GM19455 (cell line): Measurements from ENCODE around the gene C11orf65.
"Not testable (repeated sequence)": the region's sequence is repeated elsewhere in the genome, so short reads cannot be mapped to it uniquely, and the experiment has no call there.

ENCODE experiments used
- ATAC-seq: cut with Tn5 transposase; IDR thresholded peaks from one replicate; pipeline ENCODE4 v1.9.1; 2021; ENCODE audit not compliant: unreplicated experiment

Gene C11orf65

DNA sequence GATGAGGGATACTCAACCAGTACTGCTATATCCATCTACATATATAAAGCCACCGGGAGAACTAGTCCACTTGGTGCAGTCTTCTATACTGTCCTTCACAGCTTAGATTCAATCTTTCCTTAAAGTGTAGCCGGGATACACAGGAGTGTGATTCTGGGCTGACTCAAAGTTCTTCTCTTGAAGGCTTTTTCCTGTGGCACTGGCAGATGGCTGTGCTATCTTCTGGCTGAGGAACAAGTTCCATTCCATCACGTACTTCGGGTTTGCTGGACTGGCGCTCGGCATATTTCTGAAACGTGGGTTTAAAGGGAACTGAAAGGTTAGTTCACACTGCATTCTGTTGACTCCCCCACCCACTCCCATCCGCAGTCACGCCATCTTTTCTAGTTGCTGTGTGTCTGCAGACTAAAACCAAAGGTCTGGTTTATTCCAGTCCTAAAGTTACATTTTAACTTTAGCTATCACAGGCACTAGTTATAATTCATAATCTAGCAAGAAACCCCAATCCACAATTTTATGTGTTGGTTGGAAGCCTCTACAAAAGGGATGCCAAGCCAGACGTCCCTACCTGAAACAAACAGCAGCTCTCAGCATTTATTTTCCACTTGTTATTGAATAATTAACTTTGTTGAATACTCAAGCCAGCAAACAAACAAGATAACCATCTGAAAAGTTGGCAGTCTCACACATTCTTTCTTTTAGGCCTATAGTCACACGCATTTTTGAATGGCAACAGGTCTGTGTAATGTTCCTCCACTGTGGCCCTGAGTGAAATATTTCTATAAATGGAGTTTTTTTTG is 7.5 kb upstream of the C11orf65 start:
- no peak for ATAC-seq

GRCh38 chr11:108472681-108473080 is 5.4 kb upstream of the C11orf65 start:
- no peak for ATAC-seq

DNA sequence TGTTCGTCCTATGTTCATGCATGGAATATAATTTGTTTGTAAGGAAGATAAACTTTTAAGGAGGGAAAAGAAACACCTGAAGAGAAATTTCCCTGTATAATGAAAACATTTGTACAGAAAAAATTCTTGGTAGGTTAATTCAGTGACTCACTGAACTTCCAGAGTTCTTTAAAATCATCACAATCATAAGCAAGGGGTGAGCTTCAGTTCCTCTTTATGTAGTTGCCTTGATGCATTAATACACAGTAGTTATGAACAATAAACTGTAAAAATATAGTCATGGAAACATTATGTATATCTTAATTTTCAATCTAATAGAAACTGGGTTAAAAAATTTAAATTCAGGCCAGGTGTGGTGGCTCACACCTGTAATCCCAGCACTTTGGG is 1.1 kb upstream of the C11orf65 start:
- ATAC-seq = no peak

DNA sequence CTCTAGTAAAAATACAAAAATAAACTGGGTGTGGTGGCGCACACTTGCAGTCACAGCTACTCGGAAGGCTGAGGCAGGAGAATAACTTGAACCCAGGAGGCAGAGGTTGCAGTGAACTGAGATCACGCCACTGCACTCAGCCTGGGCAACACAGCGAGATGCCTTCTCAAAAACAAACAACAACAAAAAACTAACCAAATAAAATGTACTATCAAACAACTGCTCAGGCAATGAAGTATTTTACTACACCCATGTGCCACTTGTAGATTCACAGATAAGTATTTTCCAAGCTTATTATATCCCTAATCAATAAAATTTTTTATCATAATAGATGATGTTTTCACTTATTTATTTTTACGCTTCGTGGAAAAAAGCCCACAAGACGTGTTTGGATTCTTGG is 924 bp downstream of the C11orf65 start:
- no peak for ATAC-seq

DNA sequence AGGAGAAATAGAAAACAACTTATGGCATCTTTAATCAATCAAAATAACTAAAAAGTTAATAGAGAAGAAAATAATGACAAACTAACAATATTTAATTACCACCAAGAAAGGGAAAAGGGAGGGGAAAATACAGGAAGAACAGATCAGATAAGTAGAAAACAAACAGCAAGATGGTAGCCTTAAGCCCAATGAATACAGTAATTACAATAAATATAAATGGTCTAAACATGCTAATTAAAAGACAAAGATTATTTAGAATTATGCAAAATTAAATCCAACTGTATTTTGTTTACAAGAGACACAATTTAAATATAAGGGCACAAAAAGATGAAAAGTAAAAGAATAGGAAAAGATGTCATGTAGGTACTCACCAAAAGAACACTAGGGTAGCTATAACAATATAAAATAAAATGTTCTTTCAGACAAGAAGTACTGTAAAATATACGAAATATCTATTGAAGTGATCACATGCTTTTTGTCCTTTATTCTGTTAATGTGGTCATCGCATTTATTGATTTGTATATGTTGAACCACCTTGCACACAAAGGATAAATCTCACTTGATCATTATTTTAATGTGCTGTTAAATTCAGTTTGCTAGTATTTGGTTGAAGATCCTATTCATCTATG is 14.0 kb downstream of the C11orf65 start:
- ATAC-seq = no peak

DNA sequence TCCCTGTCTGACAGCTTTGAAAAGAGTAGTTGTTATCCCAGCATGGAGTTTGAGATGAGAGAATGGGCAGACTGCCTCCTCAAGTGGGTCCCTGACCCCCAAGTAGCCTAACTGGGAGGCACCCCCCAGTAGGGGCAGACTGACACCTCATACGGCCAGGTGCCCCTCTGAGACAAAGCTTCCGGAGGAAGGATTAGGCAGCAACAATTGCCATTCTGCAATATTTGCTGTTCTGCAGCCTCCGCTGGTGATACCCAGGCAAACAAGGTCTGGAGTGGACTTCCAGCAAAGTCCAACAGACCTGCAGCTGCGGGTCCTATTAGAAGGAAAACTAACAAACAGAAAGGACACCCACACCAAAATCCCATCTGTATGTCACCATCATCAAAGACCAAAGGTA is 25.9 kb downstream of the C11orf65 start:
- not testable (repeated sequence) for ATAC-seq

DNA sequence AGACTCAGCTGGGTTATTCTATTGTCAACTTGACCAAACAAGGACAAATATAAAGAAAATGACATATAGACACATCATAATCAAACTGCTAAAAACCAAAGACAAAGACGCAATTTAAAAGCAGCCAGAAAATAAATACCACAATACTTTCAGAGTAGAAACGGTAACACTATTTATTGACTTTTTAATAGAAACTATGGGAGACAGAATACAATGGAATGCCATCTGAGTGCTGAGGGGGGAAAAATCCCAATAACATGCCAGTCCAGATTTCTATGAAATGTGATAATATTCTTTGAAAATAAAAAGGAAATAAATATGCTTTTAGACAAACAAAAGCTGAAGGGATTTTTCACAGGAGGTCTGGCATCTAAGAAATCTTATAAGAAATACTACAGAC is 30.7 kb downstream of the C11orf65 start:
- ATAC-seq = no peak

DNA sequence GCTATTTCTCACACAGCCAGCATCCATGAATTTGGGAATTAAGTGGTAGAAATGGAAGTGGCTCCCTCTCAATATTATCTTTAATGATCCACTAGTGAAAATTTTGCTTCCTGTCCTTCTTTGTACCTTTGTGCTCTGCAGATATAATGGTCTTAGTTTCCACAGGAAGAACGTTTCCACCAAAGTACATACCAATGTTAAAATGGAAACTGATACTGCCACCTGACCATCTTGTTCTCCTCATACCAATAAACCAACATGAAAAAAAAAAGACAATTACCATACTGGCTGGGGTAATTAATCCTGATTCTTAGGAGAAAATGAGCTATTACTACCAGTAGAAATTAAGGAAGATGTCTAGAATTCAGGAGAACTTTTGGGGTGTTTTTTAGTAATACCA is 32.3 kb downstream of the C11orf65 start:
- ATAC-seq = no peak

DNA sequence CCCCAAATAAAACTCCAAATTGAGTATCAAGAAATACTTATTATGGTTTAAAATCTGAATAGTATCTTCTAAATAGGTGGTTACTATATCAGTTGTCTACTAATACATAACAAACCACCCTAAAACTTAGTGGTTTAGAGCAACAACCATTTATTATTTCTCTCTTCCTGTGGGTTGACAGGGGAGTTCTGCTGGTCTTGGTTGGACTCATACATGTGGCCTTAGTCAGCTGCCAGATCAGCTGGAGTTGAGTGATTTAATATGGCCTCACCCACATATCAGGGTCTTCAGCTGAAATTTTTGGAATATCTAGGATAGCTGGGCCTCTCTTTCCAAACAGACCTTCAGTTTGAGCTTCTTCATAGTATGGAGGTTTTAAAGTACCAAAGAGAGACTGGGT is 34.5 kb downstream of the C11orf65 start:
- no peak for ATAC-seq

DNA sequence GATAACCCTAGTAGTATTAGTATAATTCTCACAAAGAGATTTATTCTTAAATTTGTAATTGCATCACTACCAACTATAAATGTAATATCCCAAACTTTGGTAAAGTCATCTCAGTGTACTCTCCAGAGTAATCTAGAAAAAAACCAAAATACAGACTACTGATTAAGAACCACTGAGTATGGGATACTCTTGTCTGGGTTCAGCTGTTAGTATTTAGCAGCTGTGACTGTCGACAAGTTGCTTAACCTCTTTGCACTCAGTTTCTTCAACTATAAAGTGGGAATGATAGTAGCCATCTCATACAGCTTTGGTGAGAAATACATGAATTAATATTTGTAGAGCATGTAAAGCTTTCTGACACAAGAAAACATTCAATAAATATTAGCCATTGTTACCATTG is 35.3 kb downstream of the C11orf65 start:
- no peak for ATAC-seq

DNA sequence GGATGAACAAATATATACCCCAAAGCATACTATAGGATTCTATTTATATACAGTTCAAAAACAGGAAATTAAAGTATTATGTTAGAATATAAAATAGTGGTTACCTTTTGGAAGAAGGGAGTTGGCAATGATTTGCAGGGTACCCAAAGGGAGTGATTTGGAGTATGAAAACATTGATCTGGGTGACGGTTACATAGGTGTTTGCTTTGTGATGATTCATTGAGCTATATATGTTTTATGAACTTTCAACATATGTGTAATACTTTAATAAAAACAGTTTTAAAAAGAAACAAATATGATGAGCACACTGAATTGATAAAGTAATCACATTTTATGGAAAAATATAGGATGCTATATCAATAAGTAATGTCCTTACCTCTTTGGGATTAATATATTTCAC is 36.0 kb downstream of the C11orf65 start:
- ATAC-seq = no peak

GRCh38 chr11:108417551-108417950 is 49.8 kb downstream of the C11orf65 start:
- ATAC-seq = not testable (repeated sequence)

DNA sequence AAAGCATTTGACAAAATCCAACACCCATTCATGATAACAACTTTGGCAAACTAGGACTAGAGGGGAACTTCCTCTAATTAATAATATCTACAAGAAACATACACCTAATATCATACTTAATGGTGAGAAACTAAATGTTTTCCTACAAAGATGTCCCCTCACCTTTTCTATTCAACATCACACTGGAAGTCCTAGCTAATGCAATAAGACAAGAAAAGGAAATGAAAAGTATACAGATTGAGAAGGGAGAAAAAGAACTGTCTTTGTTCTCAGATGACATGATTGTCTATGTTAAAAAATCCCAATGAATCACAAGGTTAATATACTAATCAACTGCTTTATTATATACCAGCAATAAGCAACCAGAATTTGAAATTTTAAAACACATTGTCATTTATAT is 52.4 kb downstream of the C11orf65 start:
- ATAC-seq = no peak

GRCh38 chr11:108405706-108406105 is 61.6 kb downstream of the C11orf65 start:
- no peak for ATAC-seq

DNA sequence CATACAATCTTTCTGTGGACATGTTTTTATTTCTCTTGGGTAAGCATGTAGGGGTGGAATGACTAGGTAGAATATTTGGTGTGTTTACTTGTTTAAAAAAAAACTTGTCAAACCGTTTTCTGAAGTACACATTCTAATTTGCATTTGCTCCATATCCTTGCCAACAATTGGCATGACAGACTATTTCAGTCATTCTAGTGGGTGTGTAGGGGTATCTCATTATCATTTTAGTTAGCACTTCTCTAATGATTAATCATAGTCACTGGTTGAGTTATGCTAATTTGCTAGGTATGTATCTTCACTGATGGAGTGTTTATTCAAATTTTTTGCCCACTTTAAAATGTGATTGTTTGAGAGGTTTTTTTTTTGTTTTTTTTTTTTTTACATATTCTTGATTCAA is 64.3 kb downstream of the C11orf65 start:
- no peak for ATAC-seq

- no peak for ATAC-seq
These were observed 65.1 kb downstream of the C11orf65 start for GRCh38 chr11:108402241-108402640.

GRCh38 chr11:108398439-108398838 is 68.9 kb downstream of the C11orf65 start:
- ATAC-seq = no peak

DNA sequence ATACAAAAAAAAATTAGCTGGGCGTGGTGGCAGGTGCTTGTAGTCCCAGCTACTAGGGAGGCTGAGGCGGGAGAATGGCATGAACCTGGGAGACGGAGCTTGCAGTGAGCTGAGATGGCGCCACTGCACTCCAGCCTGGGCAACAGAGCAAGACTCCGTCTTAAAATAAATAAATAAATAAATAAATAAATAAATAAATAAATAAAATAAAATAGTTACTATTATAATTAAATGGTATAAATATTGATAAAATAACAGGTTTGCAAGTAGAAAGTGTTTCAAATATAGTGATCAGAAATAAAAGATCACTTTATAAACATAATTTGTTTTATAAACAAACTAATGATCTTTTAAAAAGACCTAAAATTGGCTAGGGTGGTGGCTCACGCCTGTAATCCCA is 70.7 kb downstream of the C11orf65 start:
- ATAC-seq = not testable (repeated sequence)

DNA sequence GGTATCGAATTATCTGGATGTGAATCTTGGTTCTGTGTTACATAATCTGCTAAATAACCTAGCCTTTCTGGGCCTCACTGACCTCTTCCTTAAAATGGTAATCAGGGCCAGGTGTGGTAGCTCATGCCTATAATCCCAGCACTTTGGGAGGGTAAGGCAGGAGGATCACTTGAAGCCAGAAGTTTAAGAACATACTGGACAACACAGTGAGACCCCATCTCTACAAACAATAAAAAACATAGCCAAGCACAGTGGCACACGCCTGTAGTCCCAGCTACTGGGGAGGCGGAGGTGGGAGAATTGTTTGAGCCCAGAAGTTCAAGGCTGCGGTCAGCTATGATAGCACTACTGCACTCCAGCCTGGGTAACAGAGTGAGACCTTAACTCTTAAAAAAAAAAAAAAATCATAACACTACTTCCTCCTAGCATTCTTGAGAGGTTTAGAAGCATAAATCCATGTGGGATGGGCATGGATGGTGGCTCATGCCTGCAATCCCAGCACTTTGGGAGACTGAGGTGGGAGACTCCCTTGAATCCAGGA is 72.5 kb downstream of the C11orf65 start:
- ATAC-seq = no peak

- ATAC-seq = no peak
These were observed 74.3 kb downstream of the C11orf65 start for GRCh38 chr11:108393046-108393445.

DNA sequence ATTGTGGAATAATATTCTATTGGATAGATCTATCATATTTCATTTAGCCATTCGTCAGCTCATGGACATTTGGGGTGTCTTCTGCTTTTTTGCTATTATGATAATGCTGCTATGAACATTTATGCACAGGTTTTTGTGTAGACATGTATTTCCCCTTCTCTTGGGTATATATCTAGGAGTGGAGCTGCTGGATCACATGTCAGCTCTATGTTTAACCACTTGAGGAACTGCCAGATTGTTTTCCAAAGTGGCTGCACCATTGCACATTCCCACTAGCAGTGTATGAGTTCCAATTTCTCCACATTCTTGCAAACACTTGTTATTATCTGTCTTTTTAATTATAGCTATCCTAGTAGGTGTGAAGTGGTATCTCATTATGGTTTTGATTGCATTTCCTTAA is 75.0 kb downstream of the C11orf65 start:
- ATAC-seq = no peak

DNA sequence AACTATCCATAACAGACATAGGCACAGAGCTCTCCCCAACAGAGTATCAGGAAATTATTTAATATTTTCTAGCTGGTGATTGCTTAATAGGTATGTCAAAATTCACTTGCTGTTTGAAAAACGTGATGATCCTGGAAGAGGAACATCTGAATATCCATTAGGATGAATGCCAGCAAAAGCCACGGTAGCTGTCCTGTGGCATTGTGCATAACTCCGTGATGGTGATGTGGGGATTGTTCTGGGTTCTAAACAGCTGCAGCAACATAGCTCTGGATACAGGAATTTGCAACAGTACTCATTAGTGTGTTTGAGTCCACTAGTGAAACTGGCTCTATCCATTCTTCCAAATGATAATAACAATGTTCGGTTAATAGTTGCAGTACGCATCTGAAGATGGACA is 78.8 kb downstream of the C11orf65 start:
- ATAC-seq = no peak
